K562 (cell line): ENCODE measurements around the gene RBM19. TPM values are rescaled to one million over a fixed set of nuclear protein-coding genes. Genes with fewer than 3 reads are reported as not detected.

Experiments
- ATAC-seq: fragments of 200-7000 bp; cut with Tn5 transposase; 3 replicates; pipeline ENCODE4 v1.9.1; 2020; ENCODE audit warnings: moderate library complexity
- BruUV-seq: library from RNA; stranded (reverse); fragments of 400-500 nt; replicated peaks from 2 replicates; lab custom pipeline; 2021; lab: Mats Ljungman, UMichigan
- CTCF ChIA-PET: fragments of 300-600 bp; formaldehyde crosslinking; extraction: SDS; loops from one replicate; lab custom pipeline; 2021; ENCODE audit warnings: low intra/inter-chr PET ratio; lab: Yijun Ruan, JAX
- POLR2A ChIA-PET: fragments of 300-600, 350-650 bp; sonication (Branson Sonifier 250); formaldehyde crosslinking; extraction: SDS; loops from one replicate; lab custom pipeline; 2021; ENCODE audit warnings: antibody characterized with exemption, inconsistent platforms; lab: Yijun Ruan, JAX
- DNase-seq, 4 experiments: peaks; one replicate each; pipeline versions ENCODE4 v3.0.0 to v3.0.0-alpha.2; 2011 to 2018; ENCODE audit warnings: low spot score in 3 of 4, mixed read lengths in 3 of 4; ENCODE audit errors: extremely low read depth in 1 of 4
- FAIRE-seq: peaks from 2 replicates; lab custom pipeline; 2011; peaks lifted over from hg19 to GRCh38; lab: Jason Lieb, UNC
- H2AFZ ChIP-seq: 2 replicates; pipeline ENCODE4 v1.6.0; 2011; ENCODE audit warnings: low read depth, low read length, control low read depth, inconsistent platforms
- H3K27ac ChIP-seq: fragments of 200-600 bp; 3 replicates; pipeline ENCODE4 v1.8.0; 2011; ENCODE audit warnings: low read depth, mild to moderate bottlenecking, control low read depth, inconsistent platforms, low read length, moderate library complexity, mixed read lengths; ENCODE audit errors: extremely low read depth
- H3K27me3 ChIP-seq, 2 experiments: fragments of 300-600 bp in 1 of 2; 2 replicates in 1 of 2; 3 replicates in 1 of 2; pipeline versions ENCODE4 v1.6.0 to v1.8.0; 2011; ENCODE audit warnings: inconsistent platforms in 2 of 2, low read length in 2 of 2, mild to moderate bottlenecking in 1 of 2, mixed read lengths in 1 of 2, moderate library complexity in 1 of 2; ENCODE audit not compliant: control insufficient read depth in 2 of 2, insufficient read depth in 2 of 2
- H3K36me3 ChIP-seq: fragments of 300-600 bp; 3 replicates; pipeline ENCODE4 v1.8.0; 2011; ENCODE audit warnings: mild to moderate bottlenecking, low read length, inconsistent platforms; ENCODE audit not compliant: control insufficient read depth, insufficient read depth
- H3K4me1 ChIP-seq, 2 experiments: fragments of 200-600 bp in 1 of 2; replicated peaks in 1 of 2; 2 replicates in 1 of 2; 3 replicates in 1 of 2; pipeline versions ENCODE4 v1.5.1 to v1.8.0; 2011; ENCODE audit warnings: inconsistent platforms in 2 of 2, low read length in 2 of 2, mild to moderate bottlenecking in 1 of 2, mixed read lengths in 1 of 2, moderate library complexity in 1 of 2; ENCODE audit not compliant: control insufficient read depth in 2 of 2, insufficient read depth in 2 of 2
- H3K4me2 ChIP-seq: 2 replicates; pipeline ENCODE4 v1.6.1; 2011; ENCODE audit warnings: low read length, control low read depth, inconsistent platforms, mixed read lengths; ENCODE audit not compliant: insufficient read depth
- H3K4me3 ChIP-seq: fragments of 200-600 bp; sonication (generic), shearing (Covaris generic); 2 replicates; pipeline ENCODE4 v1.5.1; 2016; ENCODE audit warnings: control low read depth, inconsistent platforms
- H3K79me2 ChIP-seq: fragments of 200-600 bp; 3 replicates; pipeline ENCODE4 v1.8.0; 2011; ENCODE audit warnings: low read length, inconsistent platforms; ENCODE audit not compliant: control insufficient read depth, insufficient read depth
- H3K9ac ChIP-seq, 2 experiments: 2 replicates each; pipeline versions ENCODE4 v1.6.0 to v1.6.1; 2011; ENCODE audit warnings: low read depth in 2 of 2, low read length in 2 of 2, control low read depth in 1 of 2, inconsistent platforms in 1 of 2, mild to moderate bottlenecking in 1 of 2, mixed read lengths in 1 of 2; ENCODE audit not compliant: insufficient read depth in 1 of 2
- H3K9me1 ChIP-seq: one replicate; pipeline ENCODE4 v1.6.0; 2011; ENCODE audit warnings: inconsistent platforms, mild to moderate bottlenecking, low read length, moderate library complexity; ENCODE audit not compliant: control insufficient read depth, insufficient read depth
- H3K9me3 ChIP-seq: replicated peaks from 2 replicates; pipeline ENCODE4 v1.5.1; 2011; ENCODE audit warnings: low read depth, low read length, inconsistent platforms; ENCODE audit not compliant: control insufficient read depth, insufficient read depth
- H4K20me1 ChIP-seq: replicated peaks from 2 replicates; pipeline ENCODE4 v1.6.1; 2011; ENCODE audit warnings: low read length, inconsistent platforms, mixed read lengths; ENCODE audit not compliant: control insufficient read depth, insufficient read depth
- CBX2 ChIP-seq: fragments of 200-600 bp; sonication (generic); IDR thresholded peaks from one replicate; pipeline ENCODE4 v1.6.1; 2012; ENCODE audit warnings: mild to moderate bottlenecking, low read length, inconsistent platforms; ENCODE audit not compliant: insufficient read depth, poor library complexity, severe bottlenecking
- FOS ChIP-seq: IDR thresholded peaks from 3 replicates; pipeline ENCODE4 v1.6.1; 2011; ENCODE audit not compliant: insufficient read length; ENCODE audit errors: extremely low read depth
- HNRNPUL1 ChIP-seq: fragments of 200-400 bp; formaldehyde crosslinking; IDR thresholded peaks from 2 replicates; pipeline ENCODE4 v1.6.1; 2017; ENCODE audit warnings: low read length
- MXD1 ChIP-seq: fragments of 250-450 bp; sonication (Bioruptor Pico); IDR thresholded peaks from 2 replicates; pipeline ENCODE4 v1.8.0; 2021; ENCODE audit warnings: borderline replicate concordance, mild to moderate bottlenecking, moderate library complexity; ENCODE audit not compliant: poor library complexity, severe bottlenecking
- RB1 ChIP-seq: fragments of 450-650 bp; IDR thresholded peaks from 2 replicates; pipeline ENCODE4 v1.6.1; 2017; ENCODE audit warnings: low read depth, mild to moderate bottlenecking
- RNF219 ChIP-seq: fragments of 250-450 bp; sonication (Bioruptor Pico); IDR thresholded peaks from 2 replicates; pipeline ENCODE4 v1.5.0; 2022; ENCODE audit warnings: mild to moderate bottlenecking
- SAFB ChIP-seq: fragments of 200-400 bp; formaldehyde crosslinking; IDR thresholded peaks from 2 replicates; pipeline ENCODE4 v1.6.1; 2017; ENCODE audit warnings: low read depth, low read length, borderline replicate concordance
- SFPQ ChIP-seq: fragments of 200-400 bp; formaldehyde crosslinking; IDR thresholded peaks from 2 replicates; pipeline ENCODE4 v1.6.1; 2017; ENCODE audit warnings: mild to moderate bottlenecking, low read depth, low read length, moderate library complexity
- WHSC1 ChIP-seq: IDR thresholded peaks from one replicate; pipeline ENCODE4 v1.6.1; 2012; ENCODE audit warnings: low read length, control low read depth, inconsistent platforms
- ZBTB33 ChIP-seq: sonication (generic); formaldehyde crosslinking; IDR thresholded peaks from 2 replicates; pipeline ENCODE4 v1.8.1; 2023; ENCODE audit warnings: mild to moderate bottlenecking, missing genetic modification reagents
- ZNF124 ChIP-seq: sonication (generic); formaldehyde crosslinking; IDR thresholded peaks from 2 replicates; pipeline ENCODE4 v1.8.1; 2022; ENCODE audit warnings: missing genetic modification reagents
- WGBS: fragments of 100-300 bp; shearing (Covaris generic); methylation state at CpG from one replicate; pipeline ENCODE4 v1.1.6; 2016; ENCODE audit warnings: low coverage, mixed read lengths; ENCODE audit not compliant: insufficient coverage; ENCODE audit errors: missing lambda C conversion rate; 5-methylcytosine and 5-hydroxymethylcytosine counted together
- in situ Hi-C: fragments of 300-500 bp; cut with MboI; formaldehyde crosslinking; loops from 4 replicates; pipeline ENCODE4 v1.15.0; 2018; ENCODE audit warnings: inconsistent platforms, mixed read lengths
- intact Hi-C: fragments of 100-400 bp; cut with micrococcal nuclease; formaldehyde crosslinking; loops from 2 replicates; pipeline ENCODE4 v1.14.2; 2022
- polyA plus RNA-seq, 8 experiments: library from polyadenylated mRNA; depleted of rRNA in 4 of 8; stranded (reverse) in 5 of 8; unstranded in 3 of 8; fragments of >200 nt; fragmentation: Nextera tagmentation in 2 of 8; fragmentation: Illumina TruSeq in 1 of 8; extraction: Ambion mirVana in 2 of 8; extraction: Trizol in 1 of 8; gene quantifications; 2 replicates each; pipeline versions ENCODE4 v1.2.1 to v1.2.3, GENCODE V29; 2011 to 2014; ENCODE audit warnings: inconsistent platforms in 1 of 8, missing spikeins in 1 of 8
- total RNA-seq, 7 experiments: library from RNA; depleted of rRNA in 6 of 7; stranded (reverse); fragments of >200 nt in 6 of 7; fragmentation: Illumina TruSeq in 2 of 7; extraction: Trizol in 2 of 7; gene quantifications; 2 replicates each; pipeline versions ENCODE4 v1.2.1 to v1.2.3, GENCODE V29; 2011 to 2021; ENCODE audit warnings: low replicate concordance in 1 of 7
- TF ChIP-seq, protein P1 (sequence below): fragments of 250-450 bp; sonication (Bioruptor Pico); IDR thresholded peaks from 2 replicates; pipeline ENCODE4 v1.8.0; 2022; ENCODE audit warnings: inconsistent platforms

The RBM19 gene
- total and polyA plus RNA-seq, 9 of the 15 experiments (the other 6 are each of a cell fraction or from before 2014, with no cell fraction given) = 16.0 to 58.4 (median 37.9) TPM

GRCh38 chr12:113892556-113892955, 73.6 kb downstream of the RBM19 start:
- H2AFZ ChIP-seq = no peak overlapping the region
- in situ Hi-C loops (no loop called here), intact Hi-C loops (no loop called here)
- H3K79me2 ChIP-seq = no peaks in the 10 kb centered on the region
- H3K9me3 ChIP-seq = no peaks in the 10 kb centered on the region
- no peak overlapping the region for H3K27ac ChIP-seq
- 88% methylated on average over 6 of the region's 6 CpGs for WGBS
- no TSS peak for BruUV-seq
- no peak for DNase-seq
- H4K20me1 ChIP-seq = peaks cover 4% of the 10 kb centered on the region; the same call in 1 of the 2 replicates
- no peak for FAIRE-seq
- H3K36me3 ChIP-seq = peaks cover 20% of the 10 kb centered on the region; the same call in 2 of the 3 replicates
- no peak overlapping the region for H3K9ac ChIP-seq
- no peaks in the 10 kb centered on the region for H3K9me1 ChIP-seq
- no peak overlapping the region for H3K4me3 ChIP-seq
- TF ChIP-seq, protein P1, sequence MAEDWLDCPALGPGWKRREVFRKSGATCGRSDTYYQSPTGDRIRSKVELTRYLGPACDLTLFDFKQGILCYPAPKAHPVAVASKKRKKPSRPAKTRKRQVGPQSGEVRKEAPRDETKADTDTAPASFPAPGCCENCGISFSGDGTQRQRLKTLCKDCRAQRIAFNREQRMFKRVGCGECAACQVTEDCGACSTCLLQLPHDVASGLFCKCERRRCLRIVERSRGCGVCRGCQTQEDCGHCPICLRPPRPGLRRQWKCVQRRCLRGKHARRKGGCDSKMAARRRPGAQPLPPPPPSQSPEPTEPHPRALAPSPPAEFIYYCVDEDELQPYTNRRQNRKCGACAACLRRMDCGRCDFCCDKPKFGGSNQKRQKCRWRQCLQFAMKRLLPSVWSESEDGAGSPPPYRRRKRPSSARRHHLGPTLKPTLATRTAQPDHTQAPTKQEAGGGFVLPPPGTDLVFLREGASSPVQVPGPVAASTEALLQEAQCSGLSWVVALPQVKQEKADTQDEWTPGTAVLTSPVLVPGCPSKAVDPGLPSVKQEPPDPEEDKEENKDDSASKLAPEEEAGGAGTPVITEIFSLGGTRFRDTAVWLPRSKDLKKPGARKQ (CRISPR knock-in tag) = no peak
- no peak for TF ChIP-seq SFPQ
- no peak for TF ChIP-seq ZBTB33 (CRISPR knock-in tag)
- no peak for TF ChIP-seq HNRNPUL1
- no peak for TF ChIP-seq WHSC1
- no peak for TF ChIP-seq ZNF124
- no peak for TF ChIP-seq FOS
- no peak for TF ChIP-seq RB1
- no peak for TF ChIP-seq CBX2
- no peak for TF ChIP-seq MXD1 (CRISPR knock-in tag)
- TF ChIP-seq SAFB = no peak
- TF ChIP-seq RNF219 (CRISPR knock-in tag) = no peak
- H3K4me2 ChIP-seq = no peak overlapping the region
- ChIA-PET CTCF (no interaction called here), POLR2A (no interaction called here)
- H3K4me1 ChIP-seq = no peaks in the 10 kb centered on the region
- ATAC-seq = no peak
- H3K27me3 ChIP-seq = no peaks in the 10 kb centered on the region
